ENCODE measurements around the gene TOE1. TPM values are rescaled to one million over a fixed set of nuclear protein-coding genes. Genes with fewer than 3 reads are reported as not detected.

The TOE1 gene
- total RNA-seq, 2 experiments from 2014 or later, result 25.4 to 25.9 TPM

- peak; percentile 90 for ATAC-seq
- Mint-ChIP-seq H3K27ac (peak within 1 kb of the TSS; percentile 87), H3K4me3 (peak within 1 kb of the TSS; percentile 83), H3K36me3 (ENCODE audit: low read depth) (peaks cover 17% of the 10 kb centered on the region), H3K27me3 (ENCODE audit: low read depth) (peaks cover 1% of the 10 kb centered on the region), H3K4me1 (ENCODE audit: low read depth) (peaks cover 22% of the 10 kb centered on the region), H3K9me3 (ENCODE audit: insufficient read depth) (no peaks in the 10 kb centered on the region)
- peak; percentile 82 for DNase-seq
- ChIA-PET CTCF (interaction anchor here (0.7 to 3.5 kb wide), 10 partner anchors 9 to 317 kb away, joined by 3 to 24 read pairs (median 4); partner anchors contain the start of genes MUTYH and TOE1), POLR2A (interaction anchor here (0.9 to 5.2 kb wide), 10 partner anchors 13 to 606 kb away, joined by 3 to 77 read pairs (median 6); partner anchors contain the start of genes HECTD3, MUTYH, PLK3 and TOE1)
Observed at GRCh38 chr1:45326627-45327623, 13.0 kb upstream of the TOE1 start, which contains the start of gene HPDL. Gene HPDL, plus strand, starts transcription at chr1:45326895. Its CDS starts 254 bp downstream, at chr1:45327149.

- no peaks in the 10 kb centered on the region for H3K9me3 Mint-ChIP-seq (ENCODE audit: insufficient read depth)
- POLR2A ChIA-PET, result interaction anchor here (0.9 to 5.2 kb wide), 9 partner anchors 12 to 607 kb away, joined by 3 to 77 read pairs (median 5); partner anchors contain the start of genes HECTD3, MUTYH, PLK3 and TOE1
- no peaks in the 10 kb centered on the region for H3K27me3 Mint-ChIP-seq (ENCODE audit: low read depth)
- no peak for ATAC-seq
- peak overlapping the region; percentile 83 for H3K4me3 Mint-ChIP-seq
- CTCF ChIA-PET, result interaction anchor here (0.6 to 3.5 kb wide), 10 partner anchors 10 to 165 kb away, joined by 3 to 24 read pairs (median 4); partner anchors contain the start of genes MUTYH, TESK2 and TOE1
- peak; percentile 37 for DNase-seq
- H3K4me1 Mint-ChIP-seq (ENCODE audit: low read depth), result peaks cover 22% of the 10 kb centered on the region
- peaks cover 19% of the 10 kb centered on the region for H3K36me3 Mint-ChIP-seq (ENCODE audit: low read depth)
- H3K27ac Mint-ChIP-seq, result peak overlapping the region; percentile 75
Observed at GRCh38 chr1:45327644-45328515, 12.1 kb upstream of the TOE1 start.

GRCh38 chr1:45328680-45329079 is 11.3 kb upstream of the TOE1 start:
- ATAC-seq, result no peak

GRCh38 chr1:45329445-45329844 is 10.5 kb upstream of the TOE1 start:
- H3K9me3 Mint-ChIP-seq (ENCODE audit: insufficient read depth), result no peaks in the 10 kb centered on the region
- CTCF ChIA-PET, result interaction anchor here (0.8 to 3.5 kb wide), 2 partner anchors 11 to 26 kb away, joined by 3 to 24 read pairs; partner anchors contain the start of genes MUTYH and TOE1

More at GRCh38 chr1:45328680-45329079, 11.3 kb upstream of the TOE1 start:
- POLR2A ChIA-PET, result interaction anchor here (1.4 to 5.2 kb wide), 3 partner anchors 11 to 256 kb away, joined by 5 to 77 read pairs (median 10); partner anchors contain the start of genes MUTYH and TOE1
- H3K27me3 Mint-ChIP-seq (ENCODE audit: low read depth), result no peaks in the 10 kb centered on the region
- H3K9me3 Mint-ChIP-seq (ENCODE audit: insufficient read depth), result no peaks in the 10 kb centered on the region
- H3K4me3 Mint-ChIP-seq, result peak overlapping the region; percentile 65
- peaks cover 27% of the 10 kb centered on the region for H3K36me3 Mint-ChIP-seq (ENCODE audit: low read depth)
- no peak for DNase-seq
- H3K4me1 Mint-ChIP-seq (ENCODE audit: low read depth), result peaks cover 25% of the 10 kb centered on the region
- peak overlapping the region; percentile 60 for H3K27ac Mint-ChIP-seq
- CTCF ChIA-PET, result interaction anchor here (0.6 to 3.5 kb wide), 6 partner anchors 12 to 164 kb away, joined by 3 to 24 read pairs (median 3); partner anchors contain the start of genes MUTYH, TESK2 and TOE1

GRCh38 chr1:45331436-45332345 is 8.3 kb upstream of the TOE1 start:
- H3K36me3 Mint-ChIP-seq (ENCODE audit: low read depth), result peaks cover 38% of the 10 kb centered on the region
- no peaks in the 10 kb centered on the region for H3K27me3 Mint-ChIP-seq (ENCODE audit: low read depth)
- POLR2A ChIA-PET, result interaction anchor here (1.1 kb wide), 1 partner anchor 8 kb away, joined by 4 read pairs; the partner anchor contains the start of genes MUTYH and TOE1
- H3K27ac Mint-ChIP-seq, result no peak overlapping the region
- H3K9me3 Mint-ChIP-seq (ENCODE audit: insufficient read depth), result no peaks in the 10 kb centered on the region
- peaks cover 44% of the 10 kb centered on the region for H3K4me1 Mint-ChIP-seq (ENCODE audit: low read depth)
- CTCF ChIA-PET, result no interaction called here
- DNase-seq (no peak), ATAC-seq (no peak)
- no peak overlapping the region for H3K4me3 Mint-ChIP-seq

More at GRCh38 chr1:45329445-45329844, 10.5 kb upstream of the TOE1 start:
- Mint-ChIP-seq H3K27me3 (ENCODE audit: low read depth) (no peaks in the 10 kb centered on the region), H3K27ac (peak overlapping the region; percentile 20), H3K36me3 (ENCODE audit: low read depth) (peaks cover 32% of the 10 kb centered on the region), H3K4me3 (no peak overlapping the region), H3K4me1 (ENCODE audit: low read depth) (peaks cover 32% of the 10 kb centered on the region)
- POLR2A ChIA-PET, result interaction anchor here (5.2 kb wide), 1 partner anchor 11 kb away, joined by 77 read pairs; the partner anchor contains the start of genes MUTYH and TOE1
- DNase-seq (no peak), ATAC-seq (no peak)

- CTCF ChIA-PET, result no interaction called here
- no peaks in the 10 kb centered on the region for H3K9me3 Mint-ChIP-seq (ENCODE audit: insufficient read depth)
- DNase-seq (no peak), ATAC-seq (no peak)
- H3K27me3 Mint-ChIP-seq (ENCODE audit: low read depth), result no peaks in the 10 kb centered on the region
- peaks cover 40% of the 10 kb centered on the region for H3K36me3 Mint-ChIP-seq (ENCODE audit: low read depth)
- H3K4me1 Mint-ChIP-seq (ENCODE audit: low read depth), result peaks cover 45% of the 10 kb centered on the region
- H3K27ac Mint-ChIP-seq, result no peak overlapping the region
- POLR2A ChIA-PET, result no interaction called here
- no peak overlapping the region for H3K4me3 Mint-ChIP-seq
Observed at GRCh38 chr1:45332346-45332720, 7.6 kb upstream of the TOE1 start.

- Mint-ChIP-seq H3K27me3 (ENCODE audit: low read depth) (no peaks in the 10 kb centered on the region), H3K9me3 (ENCODE audit: insufficient read depth) (peaks cover 6% of the 10 kb centered on the region), H3K4me3 (no peak overlapping the region), H3K4me1 (ENCODE audit: low read depth) (peaks cover 47% of the 10 kb centered on the region), H3K36me3 (ENCODE audit: low read depth) (peaks cover 47% of the 10 kb centered on the region), H3K27ac (peak overlapping the region; percentile 84)
- DNase-seq (peak; percentile 51), ATAC-seq (peak; percentile 35)
- ChIA-PET CTCF (interaction anchor here (0.9 to 1.8 kb wide), 4 partner anchors 16 to 179 kb away, joined by 3 to 9 read pairs (median 5); no protein-coding TSS in a partner anchor), POLR2A (interaction anchor here (1.0 to 2.1 kb wide), 5 partner anchors 13 to 613 kb away, joined by 3 to 6 read pairs (median 3); partner anchors contain the start of gene RNU5D-1)
Observed at GRCh38 chr1:45334308-45335245, 5.4 kb upstream of the TOE1 start.

GRCh38 chr1:45335855-45336324 is 4.1 kb upstream of the TOE1 start:
- ATAC-seq (no peak), DNase-seq (no peak)
- Mint-ChIP-seq H3K27me3 (ENCODE audit: low read depth) (no peaks in the 10 kb centered on the region), H3K4me3 (no peak overlapping the region), H3K27ac (peak overlapping the region; percentile 26), H3K4me1 (ENCODE audit: low read depth) (peaks cover 51% of the 10 kb centered on the region), H3K9me3 (ENCODE audit: insufficient read depth) (peaks cover 6% of the 10 kb centered on the region), H3K36me3 (ENCODE audit: low read depth) (peaks cover 47% of the 10 kb centered on the region)
- POLR2A ChIA-PET, result interaction anchor here (1.1 to 2.1 kb wide), 2 partner anchors 605 to 614 kb away, joined by 3 to 6 read pairs; partner anchors contain the start of gene RNU5D-1
- CTCF ChIA-PET, result interaction anchor here (0.9 to 2.3 kb wide), 5 partner anchors 10 to 177 kb away, joined by 3 to 9 read pairs (median 5); partner anchors contain the start of gene HPDL

Data from activated CD8-positive, alpha-beta T cell treated with anti-CD3 and anti-CD28 coated beads, Interleukin-2, amount 10 ng/mL, durations not matched to agents 7 days and 5 days (primary cell).